Loucy (cell line): Measurements from ENCODE around the gene SYP.
A peak's percentile ranks its signal among the peaks of the same experiment; 100 is the strongest.
"Not testable (repeated sequence)": the region's sequence is repeated elsewhere in the genome, so short reads cannot be mapped to it uniquely, and the experiment has no call there.

Source experiments
- H2AFZ ChIP-seq: fragments of 200-600 bp; sonication (generic); 2 replicates; pipeline ENCODE4 v1.6.0; 2016; ENCODE audit warnings: antibody characterized with exemption, mild to moderate bottlenecking, low read length, moderate library complexity
- H3F3A ChIP-seq: fragments of 200-600 bp; 2 replicates; pipeline ENCODE4 v1.6.0; 2016; ENCODE audit warnings: antibody characterized with exemption, low read depth, mild to moderate bottlenecking
- H3K27me3 ChIP-seq: fragments of 200-600 bp; sonication (generic); 2 replicates; pipeline ENCODE4 v1.6.1; 2014; ENCODE audit warnings: low read length, mild to moderate bottlenecking; ENCODE audit not compliant: insufficient read depth, poor library complexity, severe bottlenecking
- H3K36me3 ChIP-seq: fragments of 200-600 bp; sonication (generic); 2 replicates; pipeline ENCODE4 v1.6.1; 2016; ENCODE audit warnings: low read length; ENCODE audit not compliant: insufficient read depth
- H3K4me1 ChIP-seq: fragments of 200-600 bp; sonication (generic); 2 replicates; pipeline ENCODE4 v1.5.1; 2014; ENCODE audit warnings: low read length, mild to moderate bottlenecking; ENCODE audit not compliant: insufficient read depth, poor library complexity, severe bottlenecking
- H3K4me2 ChIP-seq: fragments of 200-600 bp; sonication (generic); 2 replicates; pipeline ENCODE4 v1.6.0; 2014; ENCODE audit warnings: antibody characterized with exemption, low read length, low read depth, mild to moderate bottlenecking; ENCODE audit not compliant: poor library complexity, severe bottlenecking
- H3K4me3 ChIP-seq: fragments of 200-600 bp; sonication (generic); 2 replicates; pipeline ENCODE4 v1.5.1; 2014; ENCODE audit warnings: low read length, mild to moderate bottlenecking, mixed read lengths; ENCODE audit not compliant: poor library complexity, severe bottlenecking
- H3K79me2 ChIP-seq: fragments of 200-600 bp; sonication (generic); 2 replicates; pipeline ENCODE4 v1.6.1; 2014; ENCODE audit warnings: low read length; ENCODE audit not compliant: insufficient read depth
- H3K9ac ChIP-seq: fragments of 200-600 bp; sonication (generic); 2 replicates; pipeline ENCODE4 v1.6.0; 2014; ENCODE audit warnings: mild to moderate bottlenecking, low read depth, low read length, moderate library complexity; ENCODE audit not compliant: poor library complexity, severe bottlenecking
- H3K9me2 ChIP-seq: fragments of 200-600 bp; sonication (generic); replicated peaks from 2 replicates; pipeline ENCODE4 v1.6.1; 2016; ENCODE audit warnings: low read depth, low read length, mixed read lengths
- H3K9me3 ChIP-seq: fragments of 200-600 bp; sonication (generic); 2 replicates; pipeline ENCODE4 v1.6.1; 2014; ENCODE audit warnings: mild to moderate bottlenecking, antibody characterized with exemption, low read length, low read depth; ENCODE audit not compliant: insufficient read depth
- H4K20me1 ChIP-seq: fragments of 200-600 bp; sonication (generic); 2 replicates; pipeline ENCODE4 v1.6.0; 2014; ENCODE audit warnings: antibody characterized with exemption, low read length, mild to moderate bottlenecking; ENCODE audit not compliant: insufficient read depth, poor library complexity, severe bottlenecking
- CTCF ChIP-seq: fragments of 200-600 bp; sonication (generic); conservative IDR thresholded peaks from 2 replicates; pipeline ENCODE4 v1.5.1; 2014; ENCODE audit warnings: mild to moderate bottlenecking, antibody characterized with exemption, low read length
- EZH2phosphoT487 ChIP-seq: fragments of 200-600 bp; IDR thresholded peaks from 2 replicates; pipeline ENCODE4 v1.6.1; 2018; ENCODE audit warnings: antibody characterized with exemption, mild to moderate bottlenecking, moderate library complexity, borderline replicate concordance

The SYP gene

GRCh38 chrX:49155243-49155899 is 44.6 kb downstream of the SYP start:
- H3K4me1 ChIP-seq, result no peaks in the 10 kb centered on the region
- no peaks in the 10 kb centered on the region for H3K36me3 ChIP-seq
- no peak for TF ChIP-seq CTCF
- TF ChIP-seq EZH2phosphoT487, result no peak
- no peaks in the 10 kb centered on the region for H3K27me3 ChIP-seq
- peak overlapping the region; percentile 86 for H3K4me3 ChIP-seq
- peak overlapping the region; percentile 84 for H2AFZ ChIP-seq
- H3K9me2 ChIP-seq, result no peaks in the 10 kb centered on the region
- H3K9ac ChIP-seq, result peak overlapping the region; percentile 98
- H3K79me2 ChIP-seq, result no peaks in the 10 kb centered on the region
- H3F3A ChIP-seq, result 0 out of 2 replicates have a peak, but pooled peaks cover 2% of the 10 kb centered on the region
- no peaks in the 10 kb centered on the region for H4K20me1 ChIP-seq
- H3K4me2 ChIP-seq, result peak overlapping the region; percentile 99
- H3K9me3 ChIP-seq, result no peaks in the 10 kb centered on the region

- H3F3A ChIP-seq, result 0 out of 2 replicates have a peak, but pooled peaks cover 2% of the 10 kb centered on the region
- H2AFZ ChIP-seq, result no peak overlapping the region
- TF ChIP-seq EZH2phosphoT487 (no peak), CTCF (no peak)
- H3K9me2 ChIP-seq, result no peaks in the 10 kb centered on the region
- no peaks in the 10 kb centered on the region for H3K9me3 ChIP-seq
- no peak overlapping the region for H3K4me3 ChIP-seq
- no peak overlapping the region for H3K4me2 ChIP-seq
- H3K36me3 ChIP-seq, result no peaks in the 10 kb centered on the region
- no peak overlapping the region for H3K9ac ChIP-seq
- no peaks in the 10 kb centered on the region for H4K20me1 ChIP-seq
- H3K4me1 ChIP-seq, result no peaks in the 10 kb centered on the region
- H3K27me3 ChIP-seq, result no peaks in the 10 kb centered on the region
- H3K79me2 ChIP-seq, result no peaks in the 10 kb centered on the region
These were observed 46.5 kb downstream of the SYP start for GRCh38 chrX:49153467-49153866.

GRCh38 chrX:49149291-49149690 is 50.7 kb downstream of the SYP start:
- not testable (repeated sequence) for H3K27me3 ChIP-seq, H2AFZ ChIP-seq, H3K9me2 ChIP-seq, H3K4me3 ChIP-seq, H3K9me3 ChIP-seq, H3F3A ChIP-seq, H3K79me2 ChIP-seq, H3K4me2 ChIP-seq, H3K4me1 ChIP-seq, H4K20me1 ChIP-seq, H3K36me3 ChIP-seq, H3K9ac ChIP-seq

GRCh38 chrX:49148390-49149100 is 51.4 kb downstream of the SYP start:
- not testable (repeated sequence) for H3K4me2 ChIP-seq

More at GRCh38 chrX:49148390-49149100, 51.4 kb downstream of the SYP start:
- not testable (repeated sequence) for H3K36me3 ChIP-seq, H3K9me3 ChIP-seq, H3K9me2 ChIP-seq, H3F3A ChIP-seq, H3K4me1 ChIP-seq, H3K9ac ChIP-seq, H2AFZ ChIP-seq, H3K4me3 ChIP-seq, H4K20me1 ChIP-seq, H3K27me3 ChIP-seq, H3K79me2 ChIP-seq
